H9 (cell line): Measurements from ENCODE around the gene SLC25A53. TPM values are rescaled to one million over a fixed set of nuclear protein-coding genes. Genes with fewer than 3 reads are reported as not detected.

Experiments
- DNase-seq: peaks from one replicate; pipeline ENCODE4 v3.0.0-alpha.2; 2017
- H2AFZ ChIP-seq: one replicate; pipeline ENCODE4 v1.6.1; 2013; ENCODE audit warnings: mild to moderate bottlenecking, low read length, control low read depth, moderate library complexity
- H2AK5ac ChIP-seq: 2 replicates; pipeline ENCODE4 v1.6.1; 2013; ENCODE audit warnings: low read length, control low read depth, mixed read lengths; ENCODE audit not compliant: insufficient read length
- H2BK120ac ChIP-seq: one replicate; pipeline ENCODE4 v1.6.1; 2013; ENCODE audit warnings: low read depth, mild to moderate bottlenecking, low read length, control low read depth, inconsistent platforms; ENCODE audit not compliant: poor library complexity, severe bottlenecking
- H2BK12ac ChIP-seq: 2 replicates; pipeline ENCODE4 v1.6.1; 2013; ENCODE audit warnings: low read length, control low read depth, mixed read lengths, low read depth; ENCODE audit not compliant: insufficient read length
- H2BK15ac ChIP-seq: 2 replicates; pipeline ENCODE4 v1.6.1; 2013; ENCODE audit warnings: low read depth, low read length, control low read depth
- H2BK20ac ChIP-seq: one replicate; pipeline ENCODE4 v1.6.1; 2013; ENCODE audit warnings: low read depth, mild to moderate bottlenecking, low read length, control low read depth, inconsistent platforms; ENCODE audit not compliant: poor library complexity, severe bottlenecking
- H2BK5ac ChIP-seq: 2 replicates; pipeline ENCODE4 v1.6.1; 2013; ENCODE audit warnings: low read length, control low read depth, mixed read lengths; ENCODE audit not compliant: insufficient read length
- H3K14ac ChIP-seq: 2 replicates; pipeline ENCODE4 v1.6.1; 2013; ENCODE audit warnings: low read length, control low read depth; ENCODE audit not compliant: insufficient read depth
- H3K18ac ChIP-seq: 2 replicates; pipeline ENCODE4 v1.6.1; 2013; ENCODE audit warnings: low read depth, mild to moderate bottlenecking, mixed read lengths, low read length, control low read depth; ENCODE audit not compliant: insufficient read length
- H3K23ac ChIP-seq: 2 replicates; pipeline ENCODE4 v1.6.1; 2013; ENCODE audit warnings: low read length, control low read depth, mixed read lengths, low read depth; ENCODE audit not compliant: insufficient read length
- H3K23me2 ChIP-seq: 2 replicates; pipeline ENCODE4 v1.6.1; 2013; ENCODE audit warnings: low read depth, mild to moderate bottlenecking, mixed read lengths, low read length, control low read depth; ENCODE audit not compliant: insufficient read length, poor library complexity, severe bottlenecking
- H3K27ac ChIP-seq: 2 replicates; pipeline ENCODE4 v1.5.1; 2013; ENCODE audit warnings: low read length, control low read depth, mixed read lengths, low read depth; ENCODE audit not compliant: insufficient read length
- H3K27me3 ChIP-seq: 2 replicates; pipeline ENCODE4 v1.6.1; 2013; ENCODE audit warnings: low read length, control low read depth, inconsistent platforms; ENCODE audit not compliant: insufficient read depth
- H3K4ac ChIP-seq: 2 replicates; pipeline ENCODE4 v1.6.1; 2013; ENCODE audit warnings: low read depth, mild to moderate bottlenecking, control low read depth, inconsistent platforms, low read length, moderate library complexity
- H3K4me1 ChIP-seq: 2 replicates; pipeline ENCODE4 v1.6.1; 2013; ENCODE audit warnings: low read length, control low read depth, inconsistent platforms; ENCODE audit not compliant: insufficient read depth
- H3K4me2 ChIP-seq: 2 replicates; pipeline ENCODE4 v1.6.1; 2013; ENCODE audit warnings: low read length, control low read depth, mixed read lengths; ENCODE audit not compliant: insufficient read length, insufficient read depth
- H3K56ac ChIP-seq: 2 replicates; pipeline ENCODE4 v1.6.1; 2013; ENCODE audit warnings: low read depth, mild to moderate bottlenecking, mixed read lengths, low read length, control low read depth; ENCODE audit not compliant: insufficient read length
- H3K79me1 ChIP-seq: 2 replicates; pipeline ENCODE4 v1.6.1; 2013; ENCODE audit warnings: low read depth, mild to moderate bottlenecking, moderate library complexity, low read length, control low read depth, inconsistent platforms; ENCODE audit not compliant: insufficient read depth, poor library complexity, severe bottlenecking
- H3K79me2 ChIP-seq: 2 replicates; pipeline ENCODE4 v1.6.1; 2013; ENCODE audit warnings: low read length, control low read depth, inconsistent platforms; ENCODE audit not compliant: insufficient read depth
- H3K9ac ChIP-seq: 2 replicates; pipeline ENCODE4 v1.6.1; 2013; ENCODE audit warnings: low read length, control low read depth, mixed read lengths; ENCODE audit not compliant: insufficient read length; ENCODE audit errors: extremely low read depth
- H3K9me3 ChIP-seq: one replicate; pipeline ENCODE4 v1.6.1; 2013; ENCODE audit warnings: low read depth, low read length, inconsistent platforms; ENCODE audit not compliant: control insufficient read depth
- H3T11ph ChIP-seq: one replicate; pipeline ENCODE4 v1.6.1; 2013; ENCODE audit warnings: mild to moderate bottlenecking, low read length, control low read depth, inconsistent platforms
- H4K20me1 ChIP-seq: one replicate; pipeline ENCODE4 v1.6.1; 2013; ENCODE audit not compliant: control insufficient read depth, insufficient read length, insufficient read depth
- H4K5ac ChIP-seq: 2 replicates; pipeline ENCODE4 v1.6.1; 2013; ENCODE audit warnings: low read depth, mild to moderate bottlenecking, mixed read lengths, low read length, control low read depth; ENCODE audit not compliant: insufficient read length
- H4K8ac ChIP-seq: replicated peaks from 2 replicates; pipeline ENCODE4 v1.6.1; 2013; ENCODE audit warnings: low read length, control low read depth, mixed read lengths, low read depth; ENCODE audit not compliant: insufficient read length
- H4K91ac ChIP-seq: 2 replicates; pipeline ENCODE4 v1.6.1; 2013; ENCODE audit warnings: low read depth, mild to moderate bottlenecking, moderate library complexity, mixed read lengths, low read length, control low read depth; ENCODE audit not compliant: insufficient read length
- H3K27ac Mint-ChIP-seq, 3 experiments: 2 replicates in 2 of 3; 3 replicates in 1 of 3; pipeline ENCODE4 v1.8.0; 2020 to 2021; ENCODE audit warnings: mixed read lengths in 3 of 3, mild to moderate bottlenecking in 1 of 3, moderate library complexity in 1 of 3
- H3K27me3 Mint-ChIP-seq: 2 replicates; pipeline ENCODE4 v1.8.0; 2021; ENCODE audit warnings: low read depth, mild to moderate bottlenecking, moderate library complexity, mixed read lengths
- H3K36me3 Mint-ChIP-seq, 3 experiments: 2 replicates in 2 of 3; 3 replicates in 1 of 3; pipeline ENCODE4 v1.8.0; 2020 to 2021; ENCODE audit warnings: low read depth in 3 of 3, mixed read lengths in 3 of 3; ENCODE audit not compliant: insufficient read depth in 1 of 3
- H3K4me1 Mint-ChIP-seq, 2 experiments: 2 replicates each; pipeline ENCODE4 v1.8.0; 2020; ENCODE audit warnings: mixed read lengths in 2 of 2
- H3K4me3 Mint-ChIP-seq, 2 experiments: 2 replicates in 1 of 2; 3 replicates in 1 of 2; pipeline ENCODE4 v1.8.0; 2020 to 2021; ENCODE audit warnings: mild to moderate bottlenecking in 2 of 2, mixed read lengths in 2 of 2, moderate library complexity in 1 of 2
- H3K9me3 Mint-ChIP-seq, 2 experiments: 2 replicates in 1 of 2; 3 replicates in 1 of 2; pipeline ENCODE4 v1.8.0; 2020; ENCODE audit warnings: mild to moderate bottlenecking in 2 of 2, mixed read lengths in 2 of 2, moderate library complexity in 1 of 2
- CTCF ChIP-seq: fragments of 200-600 bp; sonication (generic); conservative IDR thresholded peaks from 3 replicates; pipeline ENCODE4 v1.8.0; 2021; ENCODE audit warnings: antibody characterized with exemption, mild to moderate bottlenecking
- WGBS: extraction: QIAGEN DNeasy Blood & Tissue Kit; methylation state at CpG from one replicate; pipeline ENCODE4 v1.1.7; 2013; ENCODE audit warnings: missing lambda C conversion rate, low lambda C conversion rate, mixed read lengths; ENCODE audit not compliant: insufficient read length; ENCODE audit errors: extremely low coverage; 5-methylcytosine and 5-hydroxymethylcytosine counted together
- total RNA-seq: library from RNA; stranded (reverse); gene quantifications from 2 replicates; pipeline ENCODE4 v1.2.1, GENCODE V29; 2021

Gene SLC25A53
- total RNA-seq, 1 experiment from 2014 or later = 1.6 TPM

GRCh38 chrX:104187931-104188330 lies 31.1 kb upstream of the SLC25A53 start:
- no peaks in the 10 kb centered on the region for H3K9me3 ChIP-seq
- H2AK5ac ChIP-seq = no peak overlapping the region
- no peak overlapping the region for H4K91ac ChIP-seq
- Mint-ChIP-seq H3K9me3 (peaks cover 0 to 45% of the 10 kb centered on the region in 2 experiments; a peak in 2 of 5 replicates), H3K27me3 (no peaks in the 10 kb centered on the region), H3K4me1 (no peaks in the 10 kb centered on the region), H3K4me3 (no peak overlapping the region), H3K27ac (no peak overlapping the region), H3K36me3 (peaks cover 16 to 55% (median 45%) of the 10 kb centered on the region in 3 experiments; a peak in 6 of 7 replicates)
- DNase-seq = no peak
- no peak overlapping the region for H3K4me2 ChIP-seq
- no peak overlapping the region for H4K5ac ChIP-seq
- no peaks in the 10 kb centered on the region for H3K79me1 ChIP-seq
- no peaks in the 10 kb centered on the region for H3K4me1 ChIP-seq
- no peak overlapping the region for H3K9ac ChIP-seq
- WGBS = no CpG with 5 or more reads among the region's 8 CpGs
- no peak overlapping the region for H3K4ac ChIP-seq
- no peak overlapping the region for H3K14ac ChIP-seq
- H3K27ac ChIP-seq = no peak overlapping the region
- no peak for TF ChIP-seq CTCF
- H4K20me1 ChIP-seq = no peaks in the 10 kb centered on the region
- no peaks in the 10 kb centered on the region for H3K79me2 ChIP-seq
- no peaks in the 10 kb centered on the region for H3K27me3 ChIP-seq
- H2BK5ac ChIP-seq = no peak overlapping the region
- no peak overlapping the region for H2BK20ac ChIP-seq
- H2BK15ac ChIP-seq = no peak overlapping the region
- H2BK120ac ChIP-seq = no peak overlapping the region
- no peak overlapping the region for H3T11ph ChIP-seq
- H3K18ac ChIP-seq = no peak overlapping the region
- no peak overlapping the region for H2BK12ac ChIP-seq
- H2AFZ ChIP-seq = no peak overlapping the region
- no peak overlapping the region for H3K56ac ChIP-seq
- H3K23ac ChIP-seq = no peak overlapping the region
- no peaks in the 10 kb centered on the region for H3K23me2 ChIP-seq
- H4K8ac ChIP-seq = no peak overlapping the region
